Measurements from ENCODE around the gene MCRIP1. TPM values are rescaled to one million over a fixed set of nuclear protein-coding genes. Genes with fewer than 3 reads are reported as not detected.
A peak's percentile ranks its signal among the peaks of the same experiment; 100 is the strongest.

The MCRIP1 gene
- total and polyA plus RNA-seq, 9 of the 15 experiments (the other 6 are each of a cell fraction or from before 2014, with no cell fraction given) = 0.39 to 35.8 (median 9.7) TPM

- H3K27me3 ChIP-seq (ENCODE audit: control insufficient read depth in 2 of 2, insufficient read depth in 2 of 2, low read length in 2 of 2) = no peaks in the 10 kb centered on the region
- in situ Hi-C loops (cut with MboI) (no loop called here), intact Hi-C loops (cut with micrococcal nuclease) (no loop called here)
- H3K9me3 ChIP-seq (replicated peaks; ENCODE audit: control insufficient read depth, insufficient read depth, low read depth, low read length) = no peaks in the 10 kb centered on the region
- 88% methylated on average over 8 of the region's 8 CpGs for WGBS (ENCODE audit: insufficient coverage, low coverage, missing lambda C conversion rate)
- no peak overlapping the region for H2AFZ ChIP-seq (ENCODE audit: low read depth, low read length)
- no peak overlapping the region for H3K4me3 ChIP-seq
- no peak overlapping the region for H3K27ac ChIP-seq (ENCODE audit: extremely low read depth, low read depth, low read length)
- ATAC-seq (no peak), DNase-seq (ENCODE audit: extremely low read depth in 1 of 4, low spot score in 3 of 4) (no peak), FAIRE-seq (no peak)
- POLR2A ChIA-PET = interaction anchor here (0.6 to 1.4 kb wide), 5 partner anchors 13 to 182 kb away, joined by 3 to 5 read pairs (median 3); partner anchors contain the start of genes ARL16, HGS and SIRT7
- H3K4me2 ChIP-seq (ENCODE audit: insufficient read depth, low read length) = no peak overlapping the region
- peaks cover 35 to 79% of the 10 kb centered on the region in 2 experiments for H3K4me1 ChIP-seq (replicated peaks in 1 of 2; ENCODE audit: control insufficient read depth in 2 of 2, insufficient read depth in 2 of 2, low read length in 2 of 2)
- H3K9ac ChIP-seq (ENCODE audit: insufficient read depth in 1 of 2, low read depth in 2 of 2, low read length in 2 of 2) = peak overlapping the region in 1 of 2 experiments; percentile 80; a peak in 2 of 4 replicates
- peaks cover 66% of the 10 kb centered on the region for H3K79me2 ChIP-seq (ENCODE audit: control insufficient read depth, insufficient read depth, low read length)
- H3K9me1 ChIP-seq (ENCODE audit: control insufficient read depth, insufficient read depth, low read length) = no peaks in the 10 kb centered on the region
- TF ChIP-seq SFPQ (IDR thresholded peaks at IDR 0.05; ENCODE audit: low read depth, low read length) (no peak), FOXM1 (IDR thresholded peaks at IDR 0.05; ENCODE audit: low read depth) (no peak), FOXM1 (CRISPR knock-in tag; IDR thresholded peaks at IDR 0.05; ENCODE audit: low read depth) (no peak), NCOA6 (IDR thresholded peaks at IDR 0.05) (no peak), THRA (IDR thresholded peaks at IDR 0.05) (no peak), CGGBP1 (CRISPR knock-in tag; IDR thresholded peaks at IDR 0.05) (no peak), GATAD2B (IDR thresholded peaks at IDR 0.05; ENCODE audit: borderline replicate concordance) (no peak), ZNF277 (CRISPR knock-in tag; IDR thresholded peaks at IDR 0.05; ENCODE audit: borderline replicate concordance) (no peak), MBD2 (IDR thresholded peaks at IDR 0.05; ENCODE audit: borderline replicate concordance, low read depth) (no peak), NR2F6 (CRISPR knock-in tag; IDR thresholded peaks at IDR 0.05) (no peak), HEY1 (CRISPR knock-in tag; IDR thresholded peaks at IDR 0.05; ENCODE audit: borderline replicate concordance) (no peak), BRD9 (IDR thresholded peaks at IDR 0.05; ENCODE audit: low read depth, partially characterized antibody) (no peak), ZFP36 (IDR thresholded peaks at IDR 0.05; ENCODE audit: low read depth, low read length, partially characterized antibody) (no peak), THRAP3 (IDR thresholded peaks at IDR 0.05; ENCODE audit: borderline replicate concordance) (no peak)
- peaks cover 40% of the 10 kb centered on the region for H4K20me1 ChIP-seq (replicated peaks; ENCODE audit: control insufficient read depth, insufficient read depth, low read length)
- CTCF ChIA-PET (ENCODE audit: low intra/inter-chr PET ratio) = no interaction called here
- H3K36me3 ChIP-seq (ENCODE audit: control insufficient read depth, insufficient read depth, low read length) = peaks cover 69% of the 10 kb centered on the region
- BruUV-seq (replicated peaks) = no TSS peak
These were observed 32.3 kb upstream of the MCRIP1 start for GRCh38 chr17:81865358-81865732.

Measured in K562 (cell line).